GM21576 (cell line): ENCODE data around the gene GPBP1L1.
A peak's percentile ranks its signal among the peaks of the same experiment; 100 is the strongest.
"Not testable (repeated sequence)": the region's sequence is repeated elsewhere in the genome, so short reads cannot be mapped to it uniquely, and the experiment has no call there.

Experiments used
- ATAC-seq: cut with Tn5 transposase; IDR thresholded peaks from one replicate; pipeline ENCODE4 v1.9.1; 2021; ENCODE audit warnings: mild to moderate bottlenecking, moderate library complexity; ENCODE audit not compliant: unreplicated experiment

Gene GPBP1L1

GRCh38 chr1:45604239-45604638 lies 82.1 kb downstream of the GPBP1L1 start:
- no peak for ATAC-seq

- ATAC-seq, result not testable (repeated sequence)
These were observed 89.6 kb downstream of the GPBP1L1 start for GRCh38 chr1:45596765-45597164.

GRCh38 chr1:45594412-45594811 lies 91.9 kb downstream of the GPBP1L1 start:
- no peak for ATAC-seq

GRCh38 chr1:45589861-45590260 lies 96.5 kb downstream of the GPBP1L1 start:
- no peak for ATAC-seq

GRCh38 chr1:45586769-45587168 lies 99.6 kb downstream of the GPBP1L1 start:
- no peak for ATAC-seq

GRCh38 chr1:45585496-45586075 lies 100.7 kb downstream of the GPBP1L1 start:
- no peak for ATAC-seq

- ATAC-seq, result no peak
These were observed 101.3 kb downstream of the GPBP1L1 start for GRCh38 chr1:45585110-45585426.

GRCh38 chr1:45584351-45585109 lies 101.8 kb downstream of the GPBP1L1 start:
- ATAC-seq, result no peak

GRCh38 chr1:45583666-45584350 lies 102.5 kb downstream of the GPBP1L1 start, which contains the start of gene NASP:
Gene NASP (plus strand): TSS chr1:45584041. CDS start chr1:45584147, 106 bp downstream.
- ATAC-seq, result peak; percentile 44

- peak; percentile 74 for ATAC-seq
These were observed 103.1 kb downstream of the GPBP1L1 start for GRCh38 chr1:45583264-45583665.
